Measurements from ENCODE around the gene GLIS1.

DNA sequence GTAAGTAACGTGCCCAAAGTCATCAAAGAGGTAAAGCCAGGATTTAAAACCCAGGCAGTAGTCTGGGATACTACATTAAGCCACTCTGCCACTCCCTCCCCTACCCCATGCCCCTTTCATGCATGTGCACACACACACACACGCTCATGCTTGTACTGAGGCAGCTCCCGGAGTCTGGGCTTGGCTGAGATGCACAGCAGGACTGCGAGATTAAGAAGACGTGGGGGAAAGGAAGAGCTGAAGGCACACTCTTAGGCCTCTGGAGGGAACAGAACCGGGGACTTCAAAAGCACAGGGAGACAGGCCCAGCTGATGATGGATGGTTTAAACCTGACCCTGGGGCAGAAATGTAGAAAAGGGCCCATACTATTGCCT lies 98.3 kb downstream of the GLIS1 start:
- TF ChIP-seq, protein P1, sequence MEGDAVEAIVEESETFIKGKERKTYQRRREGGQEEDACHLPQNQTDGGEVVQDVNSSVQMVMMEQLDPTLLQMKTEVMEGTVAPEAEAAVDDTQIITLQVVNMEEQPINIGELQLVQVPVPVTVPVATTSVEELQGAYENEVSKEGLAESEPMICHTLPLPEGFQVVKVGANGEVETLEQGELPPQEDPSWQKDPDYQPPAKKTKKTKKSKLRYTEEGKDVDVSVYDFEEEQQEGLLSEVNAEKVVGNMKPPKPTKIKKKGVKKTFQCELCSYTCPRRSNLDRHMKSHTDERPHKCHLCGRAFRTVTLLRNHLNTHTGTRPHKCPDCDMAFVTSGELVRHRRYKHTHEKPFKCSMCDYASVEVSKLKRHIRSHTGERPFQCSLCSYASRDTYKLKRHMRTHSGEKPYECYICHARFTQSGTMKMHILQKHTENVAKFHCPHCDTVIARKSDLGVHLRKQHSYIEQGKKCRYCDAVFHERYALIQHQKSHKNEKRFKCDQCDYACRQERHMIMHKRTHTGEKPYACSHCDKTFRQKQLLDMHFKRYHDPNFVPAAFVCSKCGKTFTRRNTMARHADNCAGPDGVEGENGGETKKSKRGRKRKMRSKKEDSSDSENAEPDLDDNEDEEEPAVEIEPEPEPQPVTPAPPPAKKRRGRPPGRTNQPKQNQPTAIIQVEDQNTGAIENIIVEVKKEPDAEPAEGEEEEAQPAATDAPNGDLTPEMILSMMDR (conservative IDR thresholded peaks at IDR 0.05) = no peak
- TF ChIP-seq ZFX (IDR thresholded peaks at IDR 0.05) = no peak
